ENCODE data around the gene GDE1.

GRCh38 chr16:19524356-19524615 is 2.4 kb upstream of the GDE1 start:
- no peak for TF ChIP-seq TAF1 (IDR thresholded peaks at IDR 0.05; ENCODE audit: borderline replicate concordance, insufficient read depth, low read length)
- TF ChIP-seq, protein P1, sequence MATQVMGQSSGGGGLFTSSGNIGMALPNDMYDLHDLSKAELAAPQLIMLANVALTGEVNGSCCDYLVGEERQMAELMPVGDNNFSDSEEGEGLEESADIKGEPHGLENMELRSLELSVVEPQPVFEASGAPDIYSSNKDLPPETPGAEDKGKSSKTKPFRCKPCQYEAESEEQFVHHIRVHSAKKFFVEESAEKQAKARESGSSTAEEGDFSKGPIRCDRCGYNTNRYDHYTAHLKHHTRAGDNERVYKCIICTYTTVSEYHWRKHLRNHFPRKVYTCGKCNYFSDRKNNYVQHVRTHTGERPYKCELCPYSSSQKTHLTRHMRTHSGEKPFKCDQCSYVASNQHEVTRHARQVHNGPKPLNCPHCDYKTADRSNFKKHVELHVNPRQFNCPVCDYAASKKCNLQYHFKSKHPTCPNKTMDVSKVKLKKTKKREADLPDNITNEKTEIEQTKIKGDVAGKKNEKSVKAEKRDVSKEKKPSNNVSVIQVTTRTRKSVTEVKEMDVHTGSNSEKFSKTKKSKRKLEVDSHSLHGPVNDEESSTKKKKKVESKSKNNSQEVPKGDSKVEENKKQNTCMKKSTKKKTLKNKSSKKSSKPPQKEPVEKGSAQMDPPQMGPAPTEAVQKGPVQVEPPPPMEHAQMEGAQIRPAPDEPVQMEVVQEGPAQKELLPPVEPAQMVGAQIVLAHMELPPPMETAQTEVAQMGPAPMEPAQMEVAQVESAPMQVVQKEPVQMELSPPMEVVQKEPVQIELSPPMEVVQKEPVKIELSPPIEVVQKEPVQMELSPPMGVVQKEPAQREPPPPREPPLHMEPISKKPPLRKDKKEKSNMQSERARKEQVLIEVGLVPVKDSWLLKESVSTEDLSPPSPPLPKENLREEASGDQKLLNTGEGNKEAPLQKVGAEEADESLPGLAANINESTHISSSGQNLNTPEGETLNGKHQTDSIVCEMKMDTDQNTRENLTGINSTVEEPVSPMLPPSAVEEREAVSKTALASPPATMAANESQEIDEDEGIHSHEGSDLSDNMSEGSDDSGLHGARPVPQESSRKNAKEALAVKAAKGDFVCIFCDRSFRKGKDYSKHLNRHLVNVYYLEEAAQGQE (IDR thresholded peaks at IDR 0.05; ENCODE audit: insufficient read depth in 1 of 2, low read depth in 2 of 2, low read length in 2 of 2), result no peak
- TF ChIP-seq POLR2AphosphoS5 (IDR thresholded peaks at IDR 0.05; ENCODE audit: low read depth, low read length), result no peak
- no peak for TF ChIP-seq SIN3A (IDR thresholded peaks at IDR 0.05; ENCODE audit: borderline replicate concordance, insufficient read depth, low read length)

Data from PFSK-1 (cell line).